SU-DHL-6 (cell line): ENCODE measurements around the gene RRBP1.

Source experiments
- H2AFZ ChIP-seq: fragments of 200-600 bp; sonication (generic); 2 replicates; pipeline ENCODE4 v1.6.1; 2014; ENCODE audit warnings: low read depth, mild to moderate bottlenecking, moderate library complexity, mixed read lengths, antibody characterized with exemption, low read length; ENCODE audit not compliant: severe bottlenecking
- H3F3A ChIP-seq: fragments of 200-600 bp; shearing (Covaris generic); 2 replicates; pipeline ENCODE4 v1.6.0; 2016; ENCODE audit warnings: antibody characterized with exemption, mild to moderate bottlenecking; ENCODE audit not compliant: insufficient read depth
- H3K27ac ChIP-seq: fragments of 200-600 bp; sonication (generic); 2 replicates; pipeline ENCODE4 v1.5.1; 2016; ENCODE audit warnings: low read depth, mild to moderate bottlenecking, low read length, moderate library complexity, mixed read lengths
- H3K27me3 ChIP-seq: fragments of 200-600 bp; sonication (generic), shearing (Covaris generic); 2 replicates; pipeline ENCODE4 v1.6.0; 2014; ENCODE audit warnings: mild to moderate bottlenecking, low read length
- H3K36me3 ChIP-seq: fragments of 200-600 bp; sonication (generic); 2 replicates; pipeline ENCODE4 v1.6.1; 2014; ENCODE audit warnings: mild to moderate bottlenecking, low read length, mixed read lengths
- H3K4me2 ChIP-seq: fragments of 300-600, 200-600 bp; shearing (Covaris generic), sonication (generic); 2 replicates; pipeline ENCODE4 v1.6.0; 2014; ENCODE audit warnings: low read length, low read depth, mild to moderate bottlenecking; ENCODE audit not compliant: poor library complexity, severe bottlenecking
- H3K4me3 ChIP-seq: fragments of 200-600 bp; sonication (generic); 2 replicates; pipeline ENCODE4 v1.5.1; 2014; ENCODE audit warnings: antibody characterized with exemption, low read length, mild to moderate bottlenecking, mixed read lengths; ENCODE audit not compliant: insufficient read depth, poor library complexity, severe bottlenecking
- H3K79me2 ChIP-seq: fragments of 200-600 bp; sonication (generic); 2 replicates; pipeline ENCODE4 v1.6.1; 2014; ENCODE audit warnings: mild to moderate bottlenecking, low read length, moderate library complexity; ENCODE audit not compliant: insufficient read depth
- H3K9ac ChIP-seq: fragments of 200-600 bp; sonication (generic); 2 replicates; pipeline ENCODE4 v1.7.0; 2014; ENCODE audit warnings: mild to moderate bottlenecking, low read length
- H3K9me2 ChIP-seq: fragments of 200-600 bp; sonication (generic); replicated peaks from 2 replicates; pipeline ENCODE4 v1.6.1; 2014; ENCODE audit warnings: low read length; ENCODE audit not compliant: insufficient read depth
- H3K9me3 ChIP-seq: fragments of 200-600 bp; sonication (generic); 2 replicates; pipeline ENCODE4 v1.6.1; 2014; ENCODE audit warnings: low read length, mixed read lengths; ENCODE audit not compliant: insufficient read depth
- H4K20me1 ChIP-seq: fragments of 200-600 bp; sonication (generic); 2 replicates; pipeline ENCODE4 v1.6.1; 2014; ENCODE audit warnings: low read depth, mild to moderate bottlenecking, antibody characterized with exemption, low read length, moderate library complexity, mixed read lengths
- CTCF ChIP-seq: fragments of 200-600 bp; sonication (generic); IDR thresholded peaks from one replicate; pipeline ENCODE4 v1.5.1; 2017; ENCODE audit warnings: antibody characterized with exemption, mild to moderate bottlenecking, low read length, moderate library complexity; ENCODE audit not compliant: insufficient read depth, poor library complexity, severe bottlenecking
- EZH2phosphoT487 ChIP-seq: fragments of 200-600 bp; sonication (generic), shearing (Covaris generic); conservative IDR thresholded peaks from 2 replicates; pipeline ENCODE4 v1.6.1; 2018; ENCODE audit warnings: mild to moderate bottlenecking, antibody characterized with exemption, low read length, moderate library complexity, mixed read lengths

RRBP1 gene

DNA sequence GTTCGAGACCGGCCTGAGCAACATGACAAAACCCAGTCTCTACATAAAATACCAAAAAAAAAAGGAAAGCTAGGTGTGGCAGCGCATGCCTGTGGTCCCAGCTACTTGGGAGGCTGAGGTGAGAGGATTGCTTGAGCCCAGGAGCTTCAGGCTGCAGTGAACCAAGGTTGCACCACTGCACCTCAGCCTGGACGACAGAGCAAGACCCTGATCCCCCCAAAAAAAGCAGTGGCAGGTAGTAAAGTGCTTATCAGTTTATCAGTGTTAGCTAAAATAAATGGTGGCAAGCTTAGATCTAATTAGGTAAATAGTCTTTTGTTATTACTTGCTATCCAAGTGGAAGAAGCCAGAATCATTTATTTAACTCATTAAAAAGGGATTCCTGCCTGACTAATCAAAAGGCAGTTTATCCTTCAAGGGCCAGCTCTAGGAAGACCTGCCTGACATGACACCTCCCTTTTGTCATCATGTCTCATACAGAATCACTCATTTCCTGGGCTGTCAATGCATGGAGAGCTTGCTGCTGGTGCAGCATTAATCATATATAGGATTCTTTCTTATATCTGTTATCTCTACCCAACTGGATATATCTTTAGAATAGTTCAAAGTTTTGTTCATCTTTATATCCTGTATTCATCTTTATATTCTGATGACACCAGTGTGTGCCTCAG, 102.5 kb downstream of the RRBP1 start:
- Histone ChIP-seq H3K9me3 (no peaks in the 10 kb centered on the region), H2AFZ (no peak overlapping the region), H3F3A (no peaks in the 10 kb centered on the region), H3K79me2 (no peaks in the 10 kb centered on the region), H3K4me3 (no peak overlapping the region), H3K36me3 (no peaks in the 10 kb centered on the region), H3K27ac (no peak overlapping the region), H3K9ac (no peak overlapping the region), H3K9me2 (no peaks in the 10 kb centered on the region), H4K20me1 (no peaks in the 10 kb centered on the region), H3K4me2 (no peak overlapping the region), H3K27me3 (no peaks in the 10 kb centered on the region)
- TF ChIP-seq EZH2phosphoT487 (no peak), CTCF (no peak)

DNA sequence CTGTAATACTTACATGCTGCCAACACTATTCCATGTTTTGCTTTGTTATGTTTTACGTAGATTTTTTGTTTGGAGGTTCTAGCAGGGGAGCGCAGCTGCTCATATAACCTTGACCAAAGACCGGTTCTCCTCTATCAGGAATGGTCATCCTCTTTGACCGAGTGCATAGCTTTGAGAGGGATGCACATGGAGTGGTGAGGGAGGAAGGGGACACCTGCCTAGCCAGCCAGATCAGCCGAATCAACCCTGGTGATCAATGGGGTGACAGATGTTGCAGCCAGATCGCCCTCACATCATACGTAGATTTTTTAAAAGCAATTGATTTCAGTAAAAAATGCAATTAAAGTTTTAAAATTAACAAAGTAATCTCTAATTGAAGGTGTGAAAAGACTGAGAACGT, 105.8 kb downstream of the RRBP1 start:
- Histone ChIP-seq H3K4me3 (no peak overlapping the region), H3K9ac (no peak overlapping the region), H3K9me3 (no peaks in the 10 kb centered on the region), H3F3A (no peaks in the 10 kb centered on the region), H3K27me3 (no peaks in the 10 kb centered on the region), H3K4me2 (no peak overlapping the region), H3K36me3 (no peaks in the 10 kb centered on the region), H2AFZ (no peak overlapping the region), H3K27ac (no peak overlapping the region), H3K79me2 (no peaks in the 10 kb centered on the region), H3K9me2 (no peaks in the 10 kb centered on the region), H4K20me1 (no peaks in the 10 kb centered on the region)
- TF ChIP-seq CTCF (no peak), EZH2phosphoT487 (no peak)

GRCh38 chr20:17573463-17573862, 108.6 kb downstream of the RRBP1 start:
- H3K4me2 ChIP-seq: no peak overlapping the region
- no peak overlapping the region for H3K27ac ChIP-seq
- no peak overlapping the region for H3K4me3 ChIP-seq
- H3F3A ChIP-seq: 0 out of 2 replicates have a peak, but pooled peaks cover 4% of the 10 kb centered on the region
- H3K9ac ChIP-seq: no peak overlapping the region
- H2AFZ ChIP-seq: no peak overlapping the region
- TF ChIP-seq EZH2phosphoT487 (no peak), CTCF (no peak)
- no peaks in the 10 kb centered on the region for H4K20me1 ChIP-seq
- no peaks in the 10 kb centered on the region for H3K27me3 ChIP-seq
- no peaks in the 10 kb centered on the region for H3K9me2 ChIP-seq
- H3K79me2 ChIP-seq: no peaks in the 10 kb centered on the region
- H3K36me3 ChIP-seq: no peaks in the 10 kb centered on the region
- H3K9me3 ChIP-seq: no peaks in the 10 kb centered on the region
